GM23338 (cell line): Measurements from ENCODE around the gene TDRD7. TPM values are rescaled to one million over a fixed set of nuclear protein-coding genes. Genes with fewer than 3 reads are reported as not detected.

Experiments
- ATAC-seq: fragments of 200-7000 bp; cut with Tn5 transposase; 3 replicates; pipeline ENCODE4 v1.9.1; 2020
- DNase-seq: peaks from one replicate; pipeline ENCODE4 v3.0.0-alpha.2; 2015; ENCODE audit warnings: low spot score
- H2AFZ ChIP-seq: fragments of 200-600 bp; sonication (generic); 2 replicates; pipeline ENCODE4 v1.8.0; 2016; ENCODE audit warnings: antibody characterized with exemption, mild to moderate bottlenecking, moderate library complexity
- H3F3A ChIP-seq: fragments of 200-600 bp; sonication (generic); replicated peaks from 2 replicates; pipeline ENCODE4 v1.8.0; 2017; ENCODE audit warnings: antibody characterized with exemption, mixed run types, low read depth
- H3K27ac ChIP-seq: fragments of 200-600 bp; sonication (generic); 2 replicates; pipeline ENCODE4 v1.6.1; 2016; ENCODE audit warnings: low read depth
- H3K27me3 ChIP-seq: fragments of 200-600 bp; sonication (generic); 2 replicates; pipeline ENCODE4 v1.8.0; 2016; ENCODE audit warnings: mild to moderate bottlenecking, mixed run types, moderate library complexity; ENCODE audit not compliant: insufficient read depth
- H3K36me3 ChIP-seq: fragments of 200-600 bp; sonication (generic); 2 replicates; pipeline ENCODE4 v1.8.0; 2016; ENCODE audit warnings: mild to moderate bottlenecking; ENCODE audit not compliant: insufficient read depth
- H3K4me1 ChIP-seq: fragments of 200-600 bp; sonication (generic); 2 replicates; pipeline ENCODE4 v1.8.0; 2016; ENCODE audit warnings: mild to moderate bottlenecking, moderate library complexity; ENCODE audit not compliant: insufficient read depth
- H3K4me2 ChIP-seq: fragments of 200-600 bp; sonication (generic); 2 replicates; pipeline ENCODE4 v1.7.1; 2017; ENCODE audit warnings: mixed run types
- H3K4me3 ChIP-seq: fragments of 200-600 bp; sonication (generic); 2 replicates; pipeline ENCODE4 v1.6.1; 2016; ENCODE audit warnings: mixed run types
- H3K79me2 ChIP-seq: fragments of 200-600 bp; sonication (generic); replicated peaks from 2 replicates; pipeline ENCODE4 v1.8.0; 2017; ENCODE audit warnings: mild to moderate bottlenecking; ENCODE audit not compliant: insufficient read depth
- H3K9me2 ChIP-seq: fragments of 200-600 bp; sonication (generic); 2 replicates; pipeline ENCODE4 v1.8.0; 2017; ENCODE audit not compliant: insufficient read depth
- H4K20me1 ChIP-seq: fragments of 200-600 bp; sonication (generic); replicated peaks from 2 replicates; pipeline ENCODE4 v1.8.0; 2017; ENCODE audit warnings: mild to moderate bottlenecking; ENCODE audit not compliant: insufficient read depth
- H3K27ac Mint-ChIP-seq: 2 replicates; pipeline ENCODE4 v1.8.0; 2020; ENCODE audit warnings: inconsistent platforms, mild to moderate bottlenecking, moderate library complexity, mixed read lengths
- H3K27me3 Mint-ChIP-seq: 3 replicates; pipeline ENCODE4 v1.8.0; 2022; ENCODE audit warnings: low read depth, mild to moderate bottlenecking, moderate library complexity, mixed read lengths, inconsistent platforms; ENCODE audit not compliant: insufficient read depth, poor library complexity
- H3K36me3 Mint-ChIP-seq: 3 replicates; pipeline ENCODE4 v1.8.0; 2021; ENCODE audit warnings: low read depth, mild to moderate bottlenecking, inconsistent platforms, moderate library complexity, mixed read lengths
- H3K4me1 Mint-ChIP-seq: 3 replicates; pipeline ENCODE4 v1.8.0; 2020; ENCODE audit warnings: mild to moderate bottlenecking, inconsistent platforms, mixed read lengths
- H3K4me3 Mint-ChIP-seq: 3 replicates; pipeline ENCODE4 v1.8.0; 2021; ENCODE audit warnings: moderate library complexity, mild to moderate bottlenecking, inconsistent platforms, mixed read lengths
- H3K9me3 Mint-ChIP-seq: 3 replicates; pipeline ENCODE4 v1.8.0; 2020; ENCODE audit warnings: moderate library complexity, mild to moderate bottlenecking, inconsistent platforms, mixed read lengths
- CREB1 ChIP-seq: fragments of 250-450 bp; sonication (Bioruptor Pico); IDR thresholded peaks from 2 replicates; pipeline ENCODE4 v1.5.0; 2020; ENCODE audit warnings: low read depth, mild to moderate bottlenecking, moderate library complexity
- CTCF ChIP-seq, 2 experiments: fragments of 200-600 bp in 1 of 2; sonication (generic) in 1 of 2; conservative IDR thresholded peaks; 2 replicates each; pipeline versions ENCODE4 v1.5.1 to v1.6.1; 2016 to 2017; ENCODE audit warnings: antibody characterized with exemption in 2 of 2, low read depth in 2 of 2, mild to moderate bottlenecking in 2 of 2, moderate library complexity in 1 of 2
- EZH2phosphoT487 ChIP-seq: fragments of 200-600 bp; sonication (generic); IDR thresholded peaks from one replicate; pipeline ENCODE4 v1.8.1; 2018; ENCODE audit warnings: antibody characterized with exemption; ENCODE audit not compliant: unreplicated experiment
- NANOG ChIP-seq: IDR thresholded peaks from 2 replicates; pipeline ENCODE4 v1.6.1; 2016; ENCODE audit warnings: antibody characterized with exemption, borderline replicate concordance
- POLR2AphosphoS5 ChIP-seq: IDR thresholded peaks from 2 replicates; pipeline ENCODE4 v1.6.1; 2016; ENCODE audit warnings: antibody characterized with exemption, low read depth
- STAT1 ChIP-seq: IDR thresholded peaks from one replicate; pipeline ENCODE4 v1.6.1; 2016; ENCODE audit warnings: antibody characterized with exemption; ENCODE audit not compliant: unreplicated experiment
- ZNF114 ChIP-seq: fragments of 250-450 bp; sonication (Bioruptor Pico); IDR thresholded peaks from 2 replicates; pipeline ENCODE4 v1.5.0; 2020; ENCODE audit warnings: mild to moderate bottlenecking, moderate library complexity
- ZNF462 ChIP-seq: fragments of 250-450 bp; sonication (Bioruptor Pico); IDR thresholded peaks from 2 replicates; pipeline ENCODE4 v1.5.0; 2020; ENCODE audit warnings: mild to moderate bottlenecking, moderate library complexity
- polyA plus RNA-seq: library from polyadenylated mRNA; unstranded; fragments of >200 nt; fragmentation: Nextera tagmentation; extraction: Ambion mirVana; gene quantifications from 2 replicates; pipeline ENCODE4 v1.2.1, GENCODE V29; 2016
- total RNA-seq: library from RNA; depleted of rRNA; stranded (reverse); fragments of >200 nt; shearing (Covaris generic); gene quantifications from 2 replicates; pipeline ENCODE4 v1.2.3, GENCODE V29; 2014

TDRD7 gene
- total and polyA plus RNA-seq, 2 experiments from 2014 or later: 1.7 to 3.1 TPM

- H3K36me3 Mint-ChIP-seq: peaks cover 46% of the 10 kb centered on the region
- ATAC-seq (no peak), DNase-seq (no peak)
- no peak overlapping the region for H3K27ac Mint-ChIP-seq
- H3K27ac ChIP-seq: no peak overlapping the region
- H3K4me1 Mint-ChIP-seq: peaks cover 17% of the 10 kb centered on the region
- H3K9me3 Mint-ChIP-seq: peaks cover 22% of the 10 kb centered on the region
- no peaks in the 10 kb centered on the region for H3F3A ChIP-seq
- no peaks in the 10 kb centered on the region for H3K27me3 ChIP-seq
- no peak overlapping the region for H3K4me3 Mint-ChIP-seq
- no peaks in the 10 kb centered on the region for H3K36me3 ChIP-seq
- H4K20me1 ChIP-seq: no peaks in the 10 kb centered on the region
- no peak overlapping the region for H3K4me3 ChIP-seq
- no peaks in the 10 kb centered on the region for H3K79me2 ChIP-seq
- no peaks in the 10 kb centered on the region for H3K4me1 ChIP-seq
- H3K4me2 ChIP-seq: no peak overlapping the region
- H2AFZ ChIP-seq: no peak overlapping the region
- H3K27me3 Mint-ChIP-seq: peaks cover 8% of the 10 kb centered on the region
- TF ChIP-seq CTCF (conservative IDR thresholded peaks at IDR 0.05; ENCODE audit: low read depth in 2 of 2) (no peak), POLR2AphosphoS5 (no peak), ZNF114 (CRISPR knock-in tag) (no peak), EZH2phosphoT487 (no peak), NANOG (no peak), CREB1 (no peak), STAT1 (no peak), ZNF462 (CRISPR knock-in tag) (no peak)
- peaks cover 8% of the 10 kb centered on the region; the same call in 1 of the 2 replicates for H3K9me2 ChIP-seq
These were observed 45.0 kb upstream of the TDRD7 start for GRCh38 chr9:97366889-97367288.
